GM18858 (cell line): ENCODE measurements around the gene TMEM74B.
"Not testable (repeated sequence)": the region's sequence is repeated elsewhere in the genome, so short reads cannot be mapped to it uniquely, and the experiment has no call there.

Experiments used
- ATAC-seq: cut with Tn5 transposase; IDR thresholded peaks from one replicate; pipeline ENCODE4 v1.9.1; 2021; ENCODE audit not compliant: unreplicated experiment

The TMEM74B gene

GRCh38 chr20:1180949-1181348 is 3.8 kb downstream of the TMEM74B start:
- ATAC-seq: no peak

DNA sequence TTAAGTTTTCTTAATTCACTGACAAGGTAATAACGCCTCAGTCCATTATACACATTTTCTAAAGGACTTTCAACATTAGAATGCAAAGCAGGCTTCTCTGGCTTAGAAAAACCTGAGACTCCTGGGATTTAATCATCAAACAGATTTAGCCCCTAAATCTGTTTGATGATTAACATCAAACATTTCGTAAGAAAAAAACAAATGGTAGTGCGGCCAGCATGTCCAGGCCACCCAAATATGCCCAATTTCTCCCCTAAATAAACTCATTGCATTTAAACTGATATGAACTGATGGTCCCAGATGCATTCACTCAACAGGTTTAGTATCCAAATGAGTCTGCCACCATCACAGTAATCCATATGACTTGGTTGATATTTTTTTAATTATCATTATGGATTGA is 6.2 kb downstream of the TMEM74B start:
- ATAC-seq: no peak

DNA sequence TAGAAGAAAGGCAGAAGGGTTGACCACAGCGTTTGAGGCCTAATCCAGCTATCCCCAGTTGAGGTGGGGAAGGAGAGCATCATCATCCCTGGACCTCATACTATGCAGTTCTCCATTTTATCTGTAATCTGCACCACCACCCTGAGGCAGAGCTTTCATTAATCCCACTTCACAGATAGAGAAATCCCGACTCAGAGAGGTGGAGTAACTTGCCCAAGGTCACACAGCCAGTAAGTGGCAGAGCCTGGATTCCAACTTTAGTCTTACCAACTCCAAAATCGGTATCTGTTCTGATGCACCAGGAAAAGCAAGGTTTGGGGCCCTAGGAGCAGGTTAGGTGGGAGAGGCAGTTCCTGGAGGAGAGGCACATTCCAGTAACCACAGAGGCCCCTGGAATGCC is 6.7 kb downstream of the TMEM74B start:
- no peak for ATAC-seq

DNA sequence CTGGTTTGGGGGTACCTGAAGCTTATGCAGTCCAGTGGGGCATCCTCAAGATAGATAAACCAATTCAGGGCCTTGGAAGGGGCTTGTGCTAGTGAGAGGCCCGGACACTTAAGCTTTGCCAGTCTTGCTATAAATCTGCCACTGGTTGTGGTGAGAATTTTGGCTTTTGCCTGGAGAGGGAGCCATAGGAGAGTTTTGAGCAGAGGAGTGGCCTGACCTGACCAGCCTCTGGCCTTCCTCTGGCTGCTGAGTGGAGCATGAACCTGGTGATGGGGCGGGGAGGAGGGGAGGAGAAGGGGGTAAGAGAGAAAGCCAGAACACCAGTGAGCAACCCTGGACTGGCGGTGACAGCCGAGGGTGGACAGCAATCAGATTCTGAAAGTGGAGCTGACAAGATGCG is 7.1 kb downstream of the TMEM74B start:
- no peak for ATAC-seq

DNA sequence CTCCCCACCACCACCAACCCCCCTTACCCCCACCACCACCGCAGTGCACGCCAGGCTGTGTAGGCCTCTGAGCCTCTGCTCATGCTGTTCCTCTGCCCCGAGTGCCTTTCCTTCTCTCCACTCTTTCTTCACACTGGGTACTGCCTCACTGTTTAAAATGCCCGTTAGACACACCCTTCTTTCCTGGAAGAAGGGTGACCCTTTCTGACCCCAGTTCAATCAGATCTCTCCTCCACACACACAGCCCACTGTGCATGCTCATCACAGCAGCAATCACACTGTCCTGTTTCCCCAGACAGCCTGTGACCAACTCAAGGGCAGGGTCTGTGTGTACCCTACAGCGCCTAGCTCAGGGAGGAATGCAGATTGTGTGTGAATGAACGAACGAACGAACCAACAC is 10.0 kb downstream of the TMEM74B start:
- ATAC-seq: no peak

DNA sequence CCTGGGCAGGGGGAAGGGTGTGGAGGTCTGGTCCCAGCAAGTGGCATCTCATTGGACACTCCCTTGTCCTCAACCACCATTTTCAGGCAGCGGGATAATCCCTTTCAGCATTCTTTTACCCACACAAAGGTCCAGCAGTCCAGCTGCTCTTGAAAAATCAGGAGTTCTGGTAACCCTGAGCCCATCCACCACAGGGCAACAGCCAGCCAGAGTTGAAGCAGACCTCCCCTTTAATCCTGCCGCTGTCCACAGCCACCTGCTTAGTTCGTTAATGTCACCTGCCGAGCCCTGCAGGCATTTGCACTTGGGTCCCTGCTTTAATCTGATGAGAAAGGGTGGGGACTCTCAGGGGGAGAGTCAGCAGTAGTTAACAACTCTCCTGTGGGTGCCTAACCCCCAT is 11.1 kb downstream of the TMEM74B start:
- ATAC-seq: no peak

DNA sequence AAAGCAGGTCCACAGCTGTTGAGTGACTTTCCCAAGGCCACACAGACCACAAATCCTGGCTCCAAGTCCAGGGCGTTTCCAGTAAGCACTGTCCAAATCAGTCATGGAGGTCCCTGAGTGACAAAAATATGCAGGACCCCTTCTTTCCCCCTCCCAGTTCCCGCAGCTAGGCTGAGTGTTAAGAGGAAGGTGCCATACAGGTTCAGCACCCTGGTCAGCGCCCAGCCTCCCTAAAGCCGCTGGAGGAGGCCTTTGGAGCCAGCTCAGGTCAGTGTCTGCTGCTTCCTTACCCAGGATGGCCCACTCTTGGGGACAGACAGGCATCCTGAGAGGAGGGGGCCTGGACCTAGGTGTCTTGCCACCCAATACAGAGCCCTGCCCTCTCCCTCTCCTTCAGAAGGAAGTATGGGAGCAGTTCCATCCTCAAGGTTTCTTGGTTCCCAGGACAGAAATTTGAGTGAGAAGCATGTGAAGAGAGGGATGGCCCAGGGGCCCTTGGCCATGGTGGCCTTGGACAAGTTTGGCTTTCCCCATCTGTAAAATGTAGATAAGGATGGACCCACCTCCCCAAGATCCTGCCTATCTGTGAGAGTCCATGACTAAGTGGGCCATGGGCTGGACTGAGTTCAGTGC is 13.2 kb downstream of the TMEM74B start:
- ATAC-seq: no peak

GRCh38 chr20:1169224-1169623 is 15.6 kb downstream of the TMEM74B start:
- no peak for ATAC-seq

DNA sequence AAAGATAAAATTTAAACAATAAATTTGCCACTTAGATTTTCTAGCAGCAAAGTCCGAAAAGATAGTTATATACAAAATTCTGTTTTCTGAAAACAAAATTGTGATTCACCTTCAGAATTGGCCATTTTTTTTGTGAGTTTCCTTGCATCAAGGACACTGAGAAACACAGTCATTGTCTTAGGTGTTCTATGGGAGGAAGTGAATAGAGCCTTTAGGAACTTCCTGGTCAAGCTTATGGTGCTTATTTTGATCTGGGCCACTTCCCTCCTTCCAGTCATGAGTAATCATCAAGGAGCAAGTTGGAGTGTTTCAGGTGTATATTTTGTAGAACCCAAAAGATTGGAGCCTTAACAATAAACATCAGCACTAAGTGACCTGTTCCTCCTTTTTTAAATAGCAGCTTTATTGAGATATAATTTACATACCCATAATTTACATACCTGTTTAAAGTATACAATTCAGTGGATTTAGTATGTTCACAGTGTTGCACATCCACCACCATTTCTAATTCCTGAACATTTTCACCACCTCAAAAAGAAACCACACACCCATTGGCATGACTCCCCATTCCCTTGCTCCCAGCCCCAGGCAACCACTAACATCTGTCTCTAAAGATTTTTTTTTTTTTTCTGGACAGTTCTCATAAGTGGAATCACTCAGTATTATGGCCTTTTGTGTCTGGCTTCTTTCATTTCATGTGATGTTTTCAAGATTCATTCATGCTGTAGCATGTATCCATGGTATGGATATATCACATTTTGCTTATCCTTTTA is 17.6 kb downstream of the TMEM74B start:
- ATAC-seq: no peak

GRCh38 chr20:1165941-1166340 is 18.8 kb downstream of the TMEM74B start:
- ATAC-seq: no peak

- ATAC-seq: no peak
Measured at GRCh38 chr20:1165521-1165920, 19.3 kb downstream of the TMEM74B start.

DNA sequence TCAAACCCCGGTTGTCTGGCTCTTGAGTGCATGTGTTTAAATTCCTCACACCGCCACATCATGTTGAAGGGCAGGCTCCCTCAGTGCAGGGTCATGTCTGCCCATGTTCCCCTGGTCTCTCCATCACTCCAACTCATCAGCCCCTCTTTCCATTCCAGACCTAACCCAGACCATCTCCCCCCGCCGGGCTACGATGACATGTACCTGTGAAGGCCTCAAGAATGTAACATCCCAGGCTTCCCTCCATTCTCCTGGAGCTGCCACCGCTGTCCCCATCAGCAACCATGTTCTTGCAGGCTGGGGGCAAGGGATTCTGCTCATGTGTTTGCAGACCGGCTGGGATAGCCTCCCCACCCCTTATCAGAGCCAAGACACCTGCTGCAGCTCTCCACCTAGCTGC is 19.9 kb downstream of the TMEM74B start:
- ATAC-seq: no peak

GRCh38 chr20:1163653-1164052 is 21.1 kb downstream of the TMEM74B start:
- ATAC-seq: no peak

DNA sequence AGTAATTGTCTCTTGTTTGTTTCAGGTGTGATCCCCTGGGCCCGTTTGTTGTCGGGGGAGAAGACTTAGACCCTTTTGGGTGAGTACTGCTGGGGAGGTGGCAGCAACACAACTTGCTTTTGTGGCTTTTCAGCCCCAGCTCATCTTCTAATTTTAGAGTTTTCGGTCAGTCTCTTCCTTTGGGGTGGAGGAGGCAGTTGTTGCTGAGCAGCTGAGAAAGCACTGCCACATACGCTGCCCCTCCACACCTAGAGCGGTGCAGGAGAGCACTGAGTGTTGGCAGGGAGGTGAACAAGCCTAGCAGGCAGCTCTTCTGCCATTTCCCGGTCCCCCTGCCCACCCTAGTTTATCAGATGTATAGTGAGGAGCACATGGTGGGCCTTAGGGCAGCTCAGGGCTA is 21.7 kb downstream of the TMEM74B start:
- ATAC-seq: no peak

DNA sequence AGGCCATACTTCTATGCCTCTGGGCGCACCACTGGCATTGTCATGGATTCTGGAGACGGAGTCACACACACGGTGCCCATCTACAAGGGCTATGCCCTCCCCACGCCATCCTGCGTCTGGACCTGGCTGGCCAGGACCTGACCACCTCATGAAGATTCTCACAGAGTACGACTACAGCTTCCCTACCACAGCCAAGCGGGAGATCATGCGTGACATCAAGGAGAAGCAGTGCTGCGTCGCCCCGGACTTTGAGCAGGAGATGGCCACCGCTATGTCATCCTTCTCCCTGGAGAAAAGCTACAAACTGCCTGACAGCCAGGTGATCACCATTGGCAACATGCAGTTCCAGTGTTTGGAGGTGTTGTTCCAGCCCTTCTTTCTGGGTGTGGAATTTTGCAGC is 23.8 kb downstream of the TMEM74B start:
- no peak for ATAC-seq

GRCh38 chr20:1160496-1160895 is 24.3 kb downstream of the TMEM74B start:
- ATAC-seq: no peak

DNA sequence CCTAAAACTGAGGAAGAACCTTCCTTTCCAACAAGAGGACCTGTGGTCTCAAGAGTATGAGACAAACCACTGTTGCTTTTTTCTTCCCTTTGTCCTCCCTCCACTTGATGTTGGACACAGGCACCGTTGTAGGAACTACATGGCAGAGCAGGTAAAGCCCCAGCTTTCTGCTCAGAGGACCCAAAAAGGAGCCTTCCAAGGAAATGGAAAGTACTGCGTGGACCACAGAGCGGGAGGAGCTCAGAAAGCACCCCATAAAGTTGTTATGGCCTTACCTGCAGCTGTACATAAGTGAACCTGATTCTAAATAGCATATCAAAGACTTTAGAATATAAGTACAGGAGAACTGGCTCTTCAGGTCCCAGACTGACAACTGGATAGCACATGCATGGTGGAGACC is 29.4 kb downstream of the TMEM74B start:
- no peak for ATAC-seq

- no peak for ATAC-seq
Measured at GRCh38 chr20:1154691-1155090, 30.1 kb downstream of the TMEM74B start.

GRCh38 chr20:1154226-1154625 is 30.6 kb downstream of the TMEM74B start:
- no peak for ATAC-seq

- no peak for ATAC-seq
Measured at GRCh38 chr20:1150968-1151367, 33.8 kb downstream of the TMEM74B start.

- ATAC-seq: no peak
Measured at GRCh38 chr20:1150218-1150617, 34.6 kb downstream of the TMEM74B start.

DNA sequence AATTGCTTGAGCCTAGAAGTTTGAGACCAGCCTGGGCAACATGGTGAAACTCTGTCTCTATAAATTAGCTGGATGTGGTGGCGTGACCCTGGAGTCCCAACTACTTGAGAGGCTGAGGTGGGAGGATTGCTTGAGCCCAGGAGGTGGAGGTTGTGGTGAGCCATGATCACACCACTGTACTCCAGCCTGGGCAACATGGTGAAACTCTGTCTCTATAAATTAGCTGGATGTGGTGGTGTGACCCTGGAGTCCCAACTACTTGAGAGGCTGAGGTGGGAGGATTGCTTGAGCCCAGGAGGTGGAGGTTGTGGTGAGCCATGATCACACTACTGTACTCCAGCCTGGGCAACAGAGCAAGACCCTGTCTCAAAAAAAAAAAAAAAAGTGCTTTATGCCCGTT is 35.0 kb downstream of the TMEM74B start:
- ATAC-seq: not testable (repeated sequence)

DNA sequence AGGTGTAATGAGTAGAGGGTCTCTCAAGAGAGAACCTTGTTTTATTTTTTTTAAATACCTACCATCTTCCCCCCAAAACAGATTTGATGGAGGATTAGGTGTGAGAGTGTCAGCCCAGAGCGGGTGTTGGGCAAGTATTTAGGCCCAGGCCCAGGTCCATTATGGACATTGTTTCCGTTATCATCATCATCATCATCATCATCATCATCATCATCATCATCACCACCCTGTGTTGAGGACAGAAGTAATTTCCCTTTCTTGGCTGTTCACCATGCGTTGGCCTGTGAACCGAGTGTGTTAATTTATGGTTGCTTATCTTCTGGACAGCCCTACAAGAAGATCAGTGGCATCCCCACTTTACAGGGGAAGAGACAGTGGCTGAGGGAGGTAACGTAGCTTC is 37.8 kb downstream of the TMEM74B start:
- ATAC-seq: no peak
